ENCODE data around the gene MET.

MET gene

DNA sequence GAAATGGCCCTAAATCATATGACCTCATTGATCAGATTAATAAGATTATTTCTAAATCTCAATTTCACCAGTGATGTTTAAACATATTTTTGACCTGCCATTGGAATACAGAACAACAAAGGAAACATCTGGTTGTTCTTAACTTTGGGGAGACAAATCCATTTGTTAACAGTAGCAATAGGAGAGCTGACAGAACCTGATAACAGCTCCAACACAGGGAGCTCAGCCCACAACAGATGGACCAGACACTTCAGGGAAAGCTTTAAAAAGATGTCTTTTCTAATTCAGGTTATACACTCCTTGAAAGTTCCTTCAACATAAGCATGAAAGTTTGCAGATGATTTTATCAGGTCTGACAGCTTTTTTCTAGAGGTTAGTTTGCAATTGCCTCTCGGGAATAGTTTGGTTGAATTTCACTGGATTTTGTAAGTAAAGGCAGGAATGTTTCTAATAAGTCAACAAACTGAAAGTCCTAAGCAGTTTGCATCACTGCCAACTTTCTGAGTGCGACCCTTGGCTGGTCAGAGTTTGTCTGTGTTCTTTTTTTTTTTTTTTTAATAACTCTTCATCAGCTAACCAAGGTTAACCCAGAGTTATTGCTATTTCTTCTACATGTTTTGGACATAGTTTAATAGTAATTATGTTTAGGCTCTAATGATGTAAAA, 6.5 kb upstream of the MET start:
- no peak for DNase-seq (ENCODE audit: low spot score)

DNA sequence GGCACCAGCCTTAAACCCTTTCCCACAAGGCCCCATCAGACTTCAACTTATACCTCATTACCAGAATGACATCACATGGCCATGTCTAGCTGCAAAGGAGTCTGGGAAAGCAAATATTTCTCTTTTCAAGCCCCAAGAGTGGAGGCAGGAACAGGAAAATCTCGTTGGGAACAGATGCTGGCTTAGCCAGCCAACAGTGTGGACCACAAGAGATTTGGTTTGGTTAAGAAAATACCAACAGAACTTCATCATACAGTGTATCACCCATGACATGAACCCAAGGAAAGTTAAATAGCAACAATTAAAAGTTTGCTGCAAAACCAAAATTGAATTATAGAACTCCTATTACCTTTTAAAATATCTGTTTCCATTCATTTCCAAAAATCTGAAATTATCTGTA, 2.2 kb upstream of the MET start:
- DNase-seq (ENCODE audit: low spot score) = no peak

DNA sequence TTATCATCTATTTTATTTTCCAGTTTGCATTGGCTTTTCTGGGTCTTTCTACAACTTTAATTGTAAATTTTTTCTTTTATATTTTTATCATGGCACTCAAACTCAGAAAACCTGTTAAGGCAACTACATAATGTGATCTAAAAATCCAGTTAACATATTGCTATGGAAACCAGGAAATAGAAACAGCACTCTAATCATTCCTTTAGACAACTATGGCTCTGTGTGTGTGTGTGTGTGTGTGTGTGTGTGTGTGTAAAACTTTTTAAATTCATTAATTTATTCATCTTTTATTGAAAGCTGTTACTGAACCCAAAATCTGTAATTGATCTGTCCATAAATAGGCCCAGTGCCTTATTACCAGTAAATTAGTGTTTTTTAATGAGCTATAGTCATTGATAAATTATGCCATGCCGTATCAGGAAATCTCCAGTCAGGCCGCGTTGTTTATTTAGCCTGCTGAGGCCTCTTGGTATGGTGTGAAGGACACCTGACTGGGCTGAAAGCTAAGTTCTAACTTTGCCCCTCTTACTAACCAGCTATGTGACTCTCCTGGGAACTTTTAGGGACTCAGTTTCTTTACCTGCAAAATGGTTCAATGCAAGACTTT, 1.5 kb upstream of the MET start:
- DNase-seq (ENCODE audit: low spot score) = no peak

- no peak for DNase-seq (ENCODE audit: low spot score)
Observed at GRCh38 chr7:116671111-116671510, 885 bp upstream of the MET start.

- DNase-seq (ENCODE audit: low spot score) = no peak
Observed at GRCh38 chr7:116672596-116673456, 830 bp downstream of the MET start.

DNA sequence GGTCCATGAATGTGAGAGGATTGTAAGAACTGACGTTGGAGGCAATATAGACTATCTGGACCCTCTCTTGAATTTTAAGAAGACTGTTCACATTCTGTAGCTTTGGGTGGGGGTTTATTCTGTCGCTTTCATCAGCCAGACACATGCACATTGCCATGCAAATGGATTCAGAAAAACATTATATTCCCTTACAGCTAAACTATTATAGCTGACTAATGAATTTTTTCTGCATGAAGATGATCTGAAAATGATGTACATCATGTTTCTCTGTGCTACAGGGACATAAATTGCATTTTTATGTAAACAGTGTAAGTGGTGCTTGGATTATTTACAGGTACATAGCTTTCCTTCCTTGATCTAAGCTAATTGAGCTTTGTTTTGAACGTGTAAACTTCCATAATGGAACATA, 1.5 kb downstream of the MET start:
- no peak for DNase-seq (ENCODE audit: low spot score)

DNA sequence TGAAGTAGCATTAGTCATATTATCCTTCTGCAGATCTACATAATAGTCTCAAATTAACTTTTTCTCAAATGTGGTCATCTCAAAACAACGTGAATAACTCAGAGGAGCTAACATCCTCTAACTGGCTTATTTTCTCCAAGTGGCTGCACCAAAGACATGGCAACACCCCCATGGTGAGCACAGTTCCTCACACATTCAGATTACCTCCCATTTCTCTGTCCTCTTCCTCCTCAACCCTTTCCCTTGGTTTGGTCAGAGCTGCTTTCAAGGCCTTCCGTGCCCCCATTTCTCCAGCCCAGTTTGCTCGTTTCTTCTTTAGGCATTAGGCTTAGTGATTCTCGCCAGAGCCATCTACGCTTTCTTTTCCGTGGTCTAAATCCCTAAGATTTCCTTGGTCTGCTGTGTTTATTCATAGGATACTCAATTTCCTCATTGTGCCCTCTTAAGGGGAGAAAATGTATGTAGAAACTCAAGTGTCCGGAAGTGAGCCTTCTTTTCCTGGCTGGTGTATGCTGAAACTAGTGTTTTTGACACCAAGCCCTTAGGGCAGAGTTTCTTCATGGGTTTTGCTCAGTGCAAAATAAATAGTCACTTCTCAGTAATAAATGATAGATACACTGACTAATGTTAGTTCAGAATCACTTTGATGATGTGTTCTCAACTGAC, 2.6 kb downstream of the MET start:
- no peak for DNase-seq (ENCODE audit: low spot score)

DNA sequence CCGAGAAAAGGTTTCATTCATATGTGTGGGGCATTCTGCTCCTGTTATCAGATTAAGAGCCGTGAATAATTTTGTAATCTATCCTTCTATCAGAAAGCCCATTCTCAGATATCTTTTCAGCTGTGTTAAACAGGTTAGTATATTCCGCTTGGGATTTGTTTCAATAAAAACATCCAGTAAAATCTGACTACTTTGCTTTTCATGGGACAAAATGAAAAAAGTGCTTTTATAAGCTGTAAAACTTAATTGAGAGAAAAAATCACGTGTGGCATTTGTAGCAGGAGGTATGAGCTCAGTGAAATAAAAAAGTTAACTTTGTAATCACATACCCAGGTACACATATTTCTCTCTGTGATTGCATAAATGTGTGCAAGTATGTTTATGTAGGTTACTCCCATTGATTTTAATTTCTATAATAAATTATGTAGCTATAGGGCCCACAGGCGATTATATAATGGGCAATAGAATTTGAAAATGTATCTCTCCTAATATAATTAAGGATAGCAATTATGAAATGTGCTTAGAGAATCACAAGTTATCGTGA, 3.9 kb downstream of the MET start:
- no peak for DNase-seq (ENCODE audit: low spot score)

DNA sequence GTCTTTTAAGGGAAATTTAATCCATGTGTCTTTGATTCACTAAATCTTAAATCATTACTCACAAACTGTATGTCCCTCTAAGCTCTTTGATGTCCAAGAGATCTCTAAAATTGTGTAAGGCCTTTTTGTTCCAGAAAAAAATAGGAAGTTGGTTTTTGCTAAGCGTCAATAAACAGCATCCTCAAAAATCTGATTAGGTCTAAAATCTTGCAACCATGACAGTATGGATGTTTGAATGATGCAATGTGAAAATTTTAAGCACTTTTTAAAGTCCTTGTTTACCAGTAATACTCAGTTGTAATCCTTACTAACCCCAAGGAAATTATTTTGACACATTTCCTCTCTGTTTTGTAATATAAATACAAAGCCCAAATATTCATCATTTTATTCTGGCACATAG, 6.8 kb downstream of the MET start:
- no peak for DNase-seq (ENCODE audit: low spot score)

GRCh38 chr7:116679500-116679899, 7.5 kb downstream of the MET start:
- no peak for DNase-seq (ENCODE audit: low spot score)

GRCh38 chr7:116683786-116684185, 11.8 kb downstream of the MET start:
- no peak for DNase-seq (ENCODE audit: low spot score)

- no peak for DNase-seq (ENCODE audit: low spot score)
Observed at GRCh38 chr7:116686033-116686432, 14.0 kb downstream of the MET start.

DNA sequence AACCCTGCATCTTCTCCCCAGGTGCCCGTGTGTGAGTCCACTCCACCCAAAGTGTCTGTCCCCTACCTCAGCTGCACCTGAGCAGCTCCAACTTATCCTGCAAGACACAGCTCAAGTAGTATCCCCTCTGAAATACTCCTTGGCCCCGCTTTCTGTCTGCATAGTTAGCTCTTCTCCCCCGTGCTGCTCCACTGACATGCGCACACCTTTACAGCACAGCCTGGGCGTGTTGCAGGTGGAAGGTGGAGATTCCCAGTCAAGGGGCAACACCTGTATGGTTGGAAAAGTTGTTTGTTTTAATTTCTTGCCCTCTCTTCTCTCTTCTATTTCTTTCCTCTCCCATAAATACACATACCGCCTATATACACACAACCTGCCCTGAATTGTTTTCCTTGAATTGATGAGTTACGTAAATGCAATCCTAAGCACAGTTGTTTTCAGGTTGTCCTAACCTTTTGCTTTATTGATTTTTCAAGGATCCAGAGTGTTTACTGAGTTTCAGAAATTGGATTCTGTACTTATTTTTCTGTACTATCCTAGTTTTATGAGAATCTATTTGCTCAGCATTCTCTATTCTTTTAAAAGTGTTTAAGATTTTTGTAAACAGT, 14.9 kb downstream of the MET start:
- no peak for DNase-seq (ENCODE audit: low spot score)

GRCh38 chr7:116687801-116688201, 15.8 kb downstream of the MET start:
- DNase-seq (ENCODE audit: low spot score) = no peak

GRCh38 chr7:116689790-116690259, 17.8 kb downstream of the MET start:
- no peak for DNase-seq (ENCODE audit: low spot score)

DNA sequence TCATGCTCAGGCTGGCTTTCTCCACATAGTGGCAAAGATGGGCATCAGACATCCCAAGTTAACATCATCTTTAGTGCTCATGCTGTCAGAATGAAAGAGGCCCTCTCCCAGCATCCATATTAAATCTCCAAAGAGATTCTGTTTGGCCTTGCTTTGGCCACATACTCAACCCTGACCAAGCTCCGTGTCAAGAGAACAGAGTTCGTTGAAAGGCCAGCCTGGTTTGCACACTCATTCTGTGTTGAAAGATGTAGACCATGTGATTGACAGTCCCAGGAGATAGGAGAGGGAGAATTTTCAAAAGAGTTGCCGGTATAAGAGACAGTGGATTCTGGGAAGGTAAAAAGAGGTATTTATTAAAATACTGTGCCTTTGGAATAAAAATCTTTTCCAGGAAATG, 19.7 kb downstream of the MET start:
- no peak for DNase-seq (ENCODE audit: low spot score)

DNA sequence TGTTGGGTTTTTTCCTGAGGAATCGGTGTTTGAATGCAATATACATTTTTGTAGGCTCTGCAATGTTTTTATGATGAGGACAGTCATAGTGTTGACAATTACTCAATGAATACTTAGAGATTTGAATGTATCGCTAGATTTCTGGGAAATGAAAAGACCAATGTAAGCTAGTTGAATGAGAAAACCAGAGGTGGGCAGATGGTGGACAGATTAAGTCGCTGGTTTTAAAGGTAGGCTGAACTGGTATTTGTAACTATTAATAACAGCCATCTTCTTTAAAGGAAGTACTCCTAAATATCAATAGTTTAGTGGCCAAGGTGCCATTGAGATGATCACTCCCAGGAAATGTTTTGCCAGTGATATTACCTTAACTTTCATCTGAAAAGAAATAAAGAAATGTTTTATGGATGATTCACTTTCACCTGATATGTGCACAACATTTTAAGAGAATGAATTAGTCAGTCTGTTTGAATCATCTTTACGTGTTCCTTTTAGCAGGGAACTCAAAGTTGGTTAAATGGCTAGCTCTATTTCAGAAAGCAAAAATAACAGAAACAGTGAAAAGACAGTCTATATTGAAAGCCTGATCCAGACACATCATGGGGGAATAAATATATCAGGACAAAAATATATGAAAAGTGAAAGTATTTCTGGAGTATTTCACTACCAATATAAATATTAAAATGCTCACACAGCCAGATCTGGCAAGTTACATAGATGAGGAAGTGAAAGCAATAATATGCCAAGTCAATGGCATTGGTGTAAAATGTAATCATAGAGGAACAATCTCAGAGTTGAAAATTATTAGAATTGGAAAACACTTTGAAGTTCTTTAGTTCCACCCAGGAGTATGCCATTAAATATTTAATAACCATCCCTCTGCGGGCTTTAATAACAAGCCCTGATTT, 20.7 kb downstream of the MET start:
- DNase-seq (ENCODE audit: low spot score) = no peak

- no peak for DNase-seq (ENCODE audit: low spot score)
Observed at GRCh38 chr7:116696707-116697106, 24.7 kb downstream of the MET start.

DNA sequence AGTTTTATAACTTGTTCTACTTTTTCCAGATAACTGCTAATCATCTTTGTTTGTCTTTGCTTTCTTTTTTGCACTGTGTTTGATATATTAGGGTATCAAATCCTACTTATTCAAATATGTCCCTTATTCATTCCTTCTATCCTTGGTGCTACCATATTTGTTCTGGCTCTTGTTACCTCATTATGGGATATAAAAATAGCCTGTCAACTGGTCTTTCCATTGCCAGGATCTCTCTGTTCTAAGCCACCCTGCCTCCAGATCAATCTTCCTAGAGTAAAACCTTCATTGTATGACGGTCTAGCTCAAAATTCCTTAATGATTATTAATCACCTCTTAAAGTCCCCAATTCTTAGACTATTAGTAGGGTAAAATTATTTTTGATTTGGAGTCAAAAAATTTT, 25.2 kb downstream of the MET start:
- no peak for DNase-seq (ENCODE audit: low spot score)

DNA sequence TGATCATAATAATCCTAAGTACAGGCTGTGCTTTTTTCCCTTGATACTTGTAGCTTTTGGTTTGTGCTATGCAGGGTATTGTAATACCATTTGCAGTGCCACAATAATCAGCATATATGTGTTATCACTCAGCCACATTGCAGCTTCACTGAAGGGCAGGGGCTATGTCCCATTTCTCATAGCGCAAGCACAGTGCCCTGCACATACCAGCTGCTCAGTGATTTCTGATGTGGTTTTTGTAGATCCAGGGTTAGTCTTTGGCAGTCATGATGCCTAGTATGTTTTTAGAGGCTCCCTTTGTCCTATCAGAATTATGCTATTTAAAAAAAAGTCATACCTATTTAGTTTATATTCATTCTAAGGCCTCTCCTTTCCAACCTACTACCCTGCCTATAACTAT, 25.8 kb downstream of the MET start:
- no peak for DNase-seq (ENCODE audit: low spot score)

DNA sequence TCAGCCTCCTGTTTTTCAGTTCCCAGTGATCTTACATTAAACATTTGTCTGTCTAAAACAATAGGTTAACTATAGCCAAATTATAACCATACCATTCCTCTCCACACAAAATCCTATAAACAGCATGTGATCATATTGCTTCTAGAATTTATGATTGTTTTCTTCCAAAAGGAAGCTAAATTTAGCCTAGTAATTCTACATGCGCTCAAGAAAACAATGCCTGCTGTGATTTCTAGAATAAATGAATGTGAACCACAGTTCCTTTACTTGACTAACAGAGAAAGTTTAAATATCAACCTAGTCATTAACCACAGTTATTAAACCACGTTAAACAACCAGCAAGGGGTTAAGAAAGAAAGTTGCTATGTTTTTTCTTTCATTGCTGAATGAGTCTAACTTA, 26.4 kb downstream of the MET start:
- no peak for DNase-seq (ENCODE audit: low spot score)

Data from CD4-positive, alpha-beta T cell treated with Interleukin-2 at 100 ng/mL for 4 hours (primary cell).